SU-DHL-6 (cell line): ENCODE results near the gene RAG1.

ENCODE experiments used
- H2AFZ ChIP-seq: fragments of 200-600 bp; sonication (generic); 2 replicates; pipeline ENCODE4 v1.6.1; 2014; ENCODE audit warnings: low read depth, mild to moderate bottlenecking, moderate library complexity, mixed read lengths, antibody characterized with exemption, low read length; ENCODE audit not compliant: severe bottlenecking
- H3F3A ChIP-seq: fragments of 200-600 bp; shearing (Covaris generic); 2 replicates; pipeline ENCODE4 v1.6.0; 2016; ENCODE audit warnings: antibody characterized with exemption, mild to moderate bottlenecking; ENCODE audit not compliant: insufficient read depth
- H3K27ac ChIP-seq: fragments of 200-600 bp; sonication (generic); 2 replicates; pipeline ENCODE4 v1.5.1; 2016; ENCODE audit warnings: low read depth, mild to moderate bottlenecking, low read length, moderate library complexity, mixed read lengths
- H3K27me3 ChIP-seq: fragments of 200-600 bp; sonication (generic), shearing (Covaris generic); 2 replicates; pipeline ENCODE4 v1.6.0; 2014; ENCODE audit warnings: mild to moderate bottlenecking, low read length
- H3K36me3 ChIP-seq: fragments of 200-600 bp; sonication (generic); 2 replicates; pipeline ENCODE4 v1.6.1; 2014; ENCODE audit warnings: mild to moderate bottlenecking, low read length, mixed read lengths
- H3K4me2 ChIP-seq: fragments of 300-600, 200-600 bp; shearing (Covaris generic), sonication (generic); 2 replicates; pipeline ENCODE4 v1.6.0; 2014; ENCODE audit warnings: low read length, low read depth, mild to moderate bottlenecking; ENCODE audit not compliant: poor library complexity, severe bottlenecking
- H3K4me3 ChIP-seq: fragments of 200-600 bp; sonication (generic); 2 replicates; pipeline ENCODE4 v1.5.1; 2014; ENCODE audit warnings: antibody characterized with exemption, low read length, mild to moderate bottlenecking, mixed read lengths; ENCODE audit not compliant: insufficient read depth, poor library complexity, severe bottlenecking
- H3K79me2 ChIP-seq: fragments of 200-600 bp; sonication (generic); 2 replicates; pipeline ENCODE4 v1.6.1; 2014; ENCODE audit warnings: mild to moderate bottlenecking, low read length, moderate library complexity; ENCODE audit not compliant: insufficient read depth
- H3K9ac ChIP-seq: fragments of 200-600 bp; sonication (generic); 2 replicates; pipeline ENCODE4 v1.7.0; 2014; ENCODE audit warnings: mild to moderate bottlenecking, low read length
- H3K9me2 ChIP-seq: fragments of 200-600 bp; sonication (generic); replicated peaks from 2 replicates; pipeline ENCODE4 v1.6.1; 2014; ENCODE audit warnings: low read length; ENCODE audit not compliant: insufficient read depth
- H3K9me3 ChIP-seq: fragments of 200-600 bp; sonication (generic); 2 replicates; pipeline ENCODE4 v1.6.1; 2014; ENCODE audit warnings: low read length, mixed read lengths; ENCODE audit not compliant: insufficient read depth
- H4K20me1 ChIP-seq: fragments of 200-600 bp; sonication (generic); 2 replicates; pipeline ENCODE4 v1.6.1; 2014; ENCODE audit warnings: low read depth, mild to moderate bottlenecking, antibody characterized with exemption, low read length, moderate library complexity, mixed read lengths
- EZH2phosphoT487 ChIP-seq: fragments of 200-600 bp; sonication (generic), shearing (Covaris generic); conservative IDR thresholded peaks from 2 replicates; pipeline ENCODE4 v1.6.1; 2018; ENCODE audit warnings: mild to moderate bottlenecking, antibody characterized with exemption, low read length, moderate library complexity, mixed read lengths
- TF ChIP-seq, protein P1 (sequence below): fragments of 200-600 bp; sonication (generic); IDR thresholded peaks from one replicate; pipeline ENCODE4 v1.5.1; 2017; ENCODE audit warnings: antibody characterized with exemption, mild to moderate bottlenecking, low read length, moderate library complexity; ENCODE audit not compliant: insufficient read depth, poor library complexity, severe bottlenecking

The RAG1 gene

DNA sequence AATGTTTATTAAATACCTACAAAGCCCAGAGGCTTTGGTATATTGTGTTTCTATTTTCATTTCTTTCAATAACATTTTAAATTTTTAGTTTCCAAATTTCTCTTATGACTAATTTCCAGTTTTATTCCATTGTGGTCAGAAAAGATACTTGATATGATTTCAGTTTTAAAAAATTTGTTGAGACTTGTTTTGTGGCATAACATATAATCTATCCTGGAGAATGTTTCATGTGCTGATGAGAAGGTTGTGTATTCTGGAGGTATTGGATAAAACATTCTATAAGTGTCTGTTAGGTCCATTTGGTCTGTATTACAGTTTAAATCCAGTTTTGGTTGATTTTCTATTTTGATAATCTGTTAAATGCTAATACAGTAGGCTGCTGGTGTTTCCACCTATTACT is 9.8 kb upstream of the RAG1 start:
- no peaks in the 10 kb centered on the region for H3K9me3 ChIP-seq

DNA sequence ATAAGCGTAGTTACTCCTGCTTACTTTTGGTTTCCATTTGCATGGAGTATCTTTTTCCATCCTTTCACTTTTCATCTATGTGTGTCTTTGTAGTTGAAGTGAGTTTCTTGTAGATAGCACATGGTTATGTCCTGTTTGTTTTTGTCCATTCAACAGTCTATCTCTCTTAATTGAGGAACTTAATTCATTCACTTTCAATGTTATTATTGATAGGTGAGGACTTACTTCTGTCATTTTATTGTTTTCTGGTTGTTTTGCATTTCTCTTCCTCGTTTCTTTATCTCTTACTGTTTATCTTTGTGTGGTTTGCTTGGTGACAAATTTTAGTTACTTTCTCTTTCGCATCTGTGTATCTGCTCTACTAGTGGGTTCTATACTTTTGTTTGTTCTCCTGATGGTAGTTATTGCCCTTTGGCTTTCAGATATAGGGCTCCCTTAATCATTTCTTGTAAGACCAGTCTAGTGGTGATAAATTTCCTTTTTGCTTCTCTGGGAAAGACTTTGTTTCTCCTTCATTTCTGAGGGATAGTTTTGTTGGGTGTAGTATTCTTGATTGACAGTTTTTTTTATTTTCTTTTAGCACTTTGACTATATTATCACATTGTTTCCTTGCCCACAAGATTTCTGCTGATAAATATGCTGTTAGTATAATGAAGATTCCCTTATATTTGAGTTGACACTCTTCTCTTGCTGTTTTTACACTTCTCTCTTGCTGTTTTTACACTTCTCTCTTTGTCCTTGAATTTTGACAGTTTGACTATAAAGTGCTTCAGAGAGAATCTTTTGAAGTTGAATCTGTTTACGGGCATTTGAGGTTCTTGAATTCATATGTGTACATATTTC is 9.0 kb upstream of the RAG1 start:
- Histone ChIP-seq H2AFZ (no peak overlapping the region), H4K20me1 (no peaks in the 10 kb centered on the region), H3K4me2 (no peak overlapping the region), H3K4me3 (no peak overlapping the region), H3K27ac (no peak overlapping the region), H3K9me3 (no peaks in the 10 kb centered on the region), H3F3A (no peaks in the 10 kb centered on the region), H3K9me2 (no peaks in the 10 kb centered on the region), H3K9ac (no peak overlapping the region), H3K27me3 (no peaks in the 10 kb centered on the region), H3K36me3 (no peaks in the 10 kb centered on the region), H3K79me2 (no peaks in the 10 kb centered on the region)
- TF ChIP-seq, protein P1, sequence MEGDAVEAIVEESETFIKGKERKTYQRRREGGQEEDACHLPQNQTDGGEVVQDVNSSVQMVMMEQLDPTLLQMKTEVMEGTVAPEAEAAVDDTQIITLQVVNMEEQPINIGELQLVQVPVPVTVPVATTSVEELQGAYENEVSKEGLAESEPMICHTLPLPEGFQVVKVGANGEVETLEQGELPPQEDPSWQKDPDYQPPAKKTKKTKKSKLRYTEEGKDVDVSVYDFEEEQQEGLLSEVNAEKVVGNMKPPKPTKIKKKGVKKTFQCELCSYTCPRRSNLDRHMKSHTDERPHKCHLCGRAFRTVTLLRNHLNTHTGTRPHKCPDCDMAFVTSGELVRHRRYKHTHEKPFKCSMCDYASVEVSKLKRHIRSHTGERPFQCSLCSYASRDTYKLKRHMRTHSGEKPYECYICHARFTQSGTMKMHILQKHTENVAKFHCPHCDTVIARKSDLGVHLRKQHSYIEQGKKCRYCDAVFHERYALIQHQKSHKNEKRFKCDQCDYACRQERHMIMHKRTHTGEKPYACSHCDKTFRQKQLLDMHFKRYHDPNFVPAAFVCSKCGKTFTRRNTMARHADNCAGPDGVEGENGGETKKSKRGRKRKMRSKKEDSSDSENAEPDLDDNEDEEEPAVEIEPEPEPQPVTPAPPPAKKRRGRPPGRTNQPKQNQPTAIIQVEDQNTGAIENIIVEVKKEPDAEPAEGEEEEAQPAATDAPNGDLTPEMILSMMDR, result no peak
- TF ChIP-seq EZH2phosphoT487, result no peak

More for the DNA sequence above, 9.8 kb upstream of the RAG1 start:
- TF ChIP-seq EZH2phosphoT487, result no peak
- TF ChIP-seq, protein P1, result no peak
- H3K4me3 ChIP-seq, result no peak overlapping the region
- no peaks in the 10 kb centered on the region for H3K36me3 ChIP-seq
- no peaks in the 10 kb centered on the region for H3K79me2 ChIP-seq
- H3K27ac ChIP-seq, result no peak overlapping the region
- H3K9ac ChIP-seq, result no peak overlapping the region
- no peak overlapping the region for H2AFZ ChIP-seq
- H3F3A ChIP-seq, result no peaks in the 10 kb centered on the region
- H4K20me1 ChIP-seq, result no peaks in the 10 kb centered on the region
- no peaks in the 10 kb centered on the region for H3K9me2 ChIP-seq
- no peak overlapping the region for H3K4me2 ChIP-seq
- H3K27me3 ChIP-seq, result no peaks in the 10 kb centered on the region

DNA sequence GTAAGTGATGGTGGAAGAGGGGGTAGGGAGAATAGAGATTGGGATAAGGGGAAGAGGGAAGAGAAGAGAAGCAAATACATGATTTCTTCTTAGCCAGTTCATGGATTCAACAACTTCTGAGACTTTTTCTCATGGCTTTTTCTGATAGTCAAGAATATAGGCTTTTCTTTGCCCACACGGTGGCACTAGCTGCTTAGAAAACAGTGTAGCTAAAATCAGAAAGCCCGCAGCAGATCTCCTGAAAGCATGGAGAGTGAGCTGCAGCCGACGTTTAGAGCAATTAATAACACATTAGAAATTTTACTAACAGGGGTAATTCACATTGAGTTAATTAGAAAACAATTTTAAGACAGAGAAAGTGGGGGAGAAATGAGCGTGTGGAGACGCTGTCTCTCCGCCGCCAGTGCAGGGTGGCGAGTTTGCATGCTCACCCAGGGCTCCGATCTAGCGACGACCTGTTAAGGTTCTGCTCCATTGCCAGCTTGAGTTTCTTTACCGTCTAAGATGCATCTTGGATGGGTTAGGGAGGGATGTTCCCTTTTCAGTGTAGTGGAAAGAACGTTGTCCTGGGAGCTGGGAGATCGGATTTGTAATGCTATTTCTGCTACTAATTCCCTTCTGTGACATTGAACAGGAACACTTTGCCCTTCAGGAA is 3.3 kb upstream of the RAG1 start:
- H3K9me3 ChIP-seq, result no peaks in the 10 kb centered on the region
- H3K4me2 ChIP-seq, result no peak overlapping the region
- H3K27ac ChIP-seq, result no peak overlapping the region
- H3K36me3 ChIP-seq, result no peaks in the 10 kb centered on the region
- no peaks in the 10 kb centered on the region for H4K20me1 ChIP-seq
- H3K27me3 ChIP-seq, result no peaks in the 10 kb centered on the region
- TF ChIP-seq, protein P1, result peak; percentile 33
- no peak for TF ChIP-seq EZH2phosphoT487
- H3K9me2 ChIP-seq, result no peaks in the 10 kb centered on the region
- H3F3A ChIP-seq, result no peaks in the 10 kb centered on the region
- no peak overlapping the region for H2AFZ ChIP-seq
- H3K79me2 ChIP-seq, result no peaks in the 10 kb centered on the region
- no peak overlapping the region for H3K4me3 ChIP-seq
- no peak overlapping the region for H3K9ac ChIP-seq
